Stimulated activated CD4-positive, alpha-beta T cell treated with anti-CD3 and anti-CD28 coated beads, Interleukin-15, amount 100 ng/mL, for 48 hours (primary cell): ENCODE data around the gene ZBTB34.

ENCODE experiments used
- DNase-seq, 2 donors: peaks; one replicate each; pipeline ENCODE4 v3.0.0-alpha.2; 2020; ENCODE audit warnings: low read depth in 2 of 2

ZBTB34 gene

DNA sequence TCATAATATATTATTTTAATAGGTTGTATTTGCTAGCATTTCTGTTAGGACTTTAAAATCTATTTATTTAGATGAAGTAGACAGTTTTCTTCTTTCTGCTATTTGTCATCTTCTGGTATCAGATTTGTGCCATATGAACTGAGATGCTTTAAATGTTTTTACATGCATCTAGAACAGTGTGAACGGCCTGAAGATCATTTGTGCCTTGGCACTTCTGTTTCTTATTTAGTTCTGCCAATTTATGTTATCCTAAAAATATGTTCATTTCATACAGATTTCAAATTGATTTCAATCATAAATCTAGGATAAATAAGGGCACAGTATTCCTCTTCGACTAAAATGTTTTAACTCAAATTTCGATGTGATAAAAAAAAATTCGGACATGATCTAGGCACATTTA lies 16.1 kb downstream of the ZBTB34 start:
- DNase-seq, result no peak

DNA sequence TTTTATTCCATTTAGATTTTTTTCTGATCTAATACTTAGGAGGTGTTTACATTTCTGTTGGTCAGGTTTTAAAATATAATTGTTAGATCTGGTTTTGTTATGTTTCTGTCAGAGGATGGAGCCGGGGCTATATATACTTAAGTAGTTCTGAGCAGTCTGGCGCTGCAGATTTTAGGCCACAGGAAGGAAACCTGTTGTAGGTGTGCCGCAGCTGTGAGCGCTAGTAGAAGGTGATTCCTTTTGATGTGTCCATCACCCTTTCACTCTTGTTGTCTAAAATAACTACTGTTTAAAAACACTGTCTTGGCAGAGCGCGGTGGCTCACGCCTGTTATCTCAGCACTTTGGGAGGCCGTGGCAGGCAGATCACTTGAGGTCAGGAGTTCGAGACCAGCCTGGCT lies 17.0 kb downstream of the ZBTB34 start:
- no peak for DNase-seq

DNA sequence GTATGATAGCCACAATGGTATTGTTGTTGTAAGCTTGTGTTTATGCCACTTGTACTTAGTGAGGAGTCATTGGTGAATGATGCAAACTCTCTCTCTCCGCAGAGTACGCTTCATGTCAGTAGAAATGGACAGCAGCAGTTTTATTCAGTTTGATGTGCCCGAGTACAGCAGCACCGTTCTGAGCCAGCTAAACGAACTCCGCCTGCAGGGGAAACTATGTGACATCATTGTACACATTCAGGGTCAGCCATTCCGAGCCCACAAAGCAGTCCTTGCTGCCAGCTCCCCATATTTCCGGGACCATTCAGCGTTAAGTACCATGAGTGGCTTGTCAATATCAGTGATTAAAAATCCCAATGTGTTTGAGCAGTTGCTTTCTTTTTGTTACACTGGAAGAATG lies 18.8 kb downstream of the ZBTB34 start:
- no peak for DNase-seq

DNA sequence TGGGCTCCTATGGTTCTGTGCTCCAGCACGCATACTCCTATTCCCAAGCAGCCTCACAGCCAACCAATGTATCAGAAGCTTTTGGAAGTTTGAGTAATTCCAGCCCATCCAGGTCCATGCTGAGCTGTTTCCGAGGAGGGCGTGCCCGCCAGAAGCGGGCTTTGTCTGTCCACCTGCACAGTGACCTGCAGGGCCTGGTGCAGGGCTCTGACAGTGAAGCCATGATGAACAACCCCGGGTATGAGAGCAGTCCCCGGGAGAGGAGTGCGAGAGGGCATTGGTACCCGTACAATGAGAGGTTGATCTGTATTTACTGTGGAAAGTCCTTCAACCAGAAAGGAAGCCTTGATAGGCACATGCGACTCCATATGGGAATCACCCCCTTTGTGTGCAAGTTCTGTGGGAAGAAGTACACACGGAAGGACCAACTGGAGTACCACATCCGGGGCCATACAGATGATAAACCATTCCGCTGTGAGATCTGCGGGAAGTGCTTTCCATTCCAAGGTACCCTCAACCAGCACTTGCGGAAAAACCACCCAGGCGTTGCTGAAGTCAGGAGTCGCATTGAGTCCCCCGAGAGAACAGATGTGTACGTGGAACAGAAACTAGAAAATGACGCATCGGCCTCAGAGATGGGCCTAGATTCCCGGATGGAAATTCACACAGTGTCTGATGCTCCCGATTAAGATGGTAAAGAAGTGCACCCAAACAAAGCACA lies 19.9 kb downstream of the ZBTB34 start:
- DNase-seq, result no peak

DNA sequence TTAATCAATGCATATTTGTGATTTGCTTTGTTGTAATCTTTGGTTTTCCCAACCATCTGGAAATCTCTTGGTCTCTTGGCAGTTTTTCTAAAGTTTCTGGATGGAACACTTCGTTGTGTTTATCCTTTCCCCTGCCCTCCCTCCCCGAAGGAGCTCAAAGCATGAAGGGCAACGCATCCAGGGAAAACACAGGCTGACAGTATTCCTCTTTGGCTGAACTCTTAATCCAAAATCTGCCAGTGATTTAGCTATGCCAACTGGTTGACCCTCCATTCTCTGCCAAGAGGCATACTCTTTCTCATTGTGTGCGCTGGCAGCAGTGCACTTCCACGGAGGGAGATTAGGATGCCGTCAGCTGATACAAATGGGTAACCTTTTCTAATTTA lies 20.5 kb downstream of the ZBTB34 start:
- DNase-seq, result no peak

DNA sequence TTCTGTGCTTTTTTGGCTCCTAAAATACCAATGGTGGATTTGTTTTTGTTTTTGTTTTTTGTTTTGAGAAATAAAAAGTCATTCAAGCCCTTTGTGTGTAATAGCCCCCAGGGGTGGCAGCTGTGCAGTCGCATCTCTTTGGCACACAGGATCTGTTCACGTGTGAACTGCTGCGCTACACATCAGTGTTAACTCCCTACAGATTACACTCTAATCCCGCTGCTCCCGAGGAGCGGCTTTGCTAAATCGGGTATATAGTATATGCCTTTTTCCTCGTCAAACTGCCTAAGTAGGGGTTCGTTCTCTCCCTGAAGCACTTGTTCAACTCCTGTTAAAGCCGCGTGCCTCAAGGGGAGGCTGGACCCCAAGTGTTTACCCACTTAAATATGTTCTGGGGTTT lies 22.3 kb downstream of the ZBTB34 start:
- DNase-seq, result no peak

DNA sequence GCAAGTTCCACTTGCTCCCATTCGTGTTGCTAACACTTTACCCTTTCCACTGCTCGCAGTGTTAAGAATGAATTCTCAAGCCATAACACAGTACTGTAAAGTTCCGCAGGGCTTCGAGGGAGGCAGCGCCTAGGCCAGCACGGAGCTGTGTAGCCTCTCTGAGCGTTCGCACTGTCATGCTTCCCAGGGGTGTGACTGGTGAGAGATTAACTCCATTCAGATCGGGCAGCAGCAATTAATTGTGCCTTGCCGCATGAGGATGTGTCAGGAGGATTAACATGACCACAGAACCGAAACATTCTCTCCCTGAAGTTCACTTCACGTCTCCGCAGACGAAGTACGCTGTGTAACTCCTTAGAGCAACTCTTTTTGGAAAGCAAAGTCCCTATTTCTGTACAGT lies 23.2 kb downstream of the ZBTB34 start:
- no peak for DNase-seq

DNA sequence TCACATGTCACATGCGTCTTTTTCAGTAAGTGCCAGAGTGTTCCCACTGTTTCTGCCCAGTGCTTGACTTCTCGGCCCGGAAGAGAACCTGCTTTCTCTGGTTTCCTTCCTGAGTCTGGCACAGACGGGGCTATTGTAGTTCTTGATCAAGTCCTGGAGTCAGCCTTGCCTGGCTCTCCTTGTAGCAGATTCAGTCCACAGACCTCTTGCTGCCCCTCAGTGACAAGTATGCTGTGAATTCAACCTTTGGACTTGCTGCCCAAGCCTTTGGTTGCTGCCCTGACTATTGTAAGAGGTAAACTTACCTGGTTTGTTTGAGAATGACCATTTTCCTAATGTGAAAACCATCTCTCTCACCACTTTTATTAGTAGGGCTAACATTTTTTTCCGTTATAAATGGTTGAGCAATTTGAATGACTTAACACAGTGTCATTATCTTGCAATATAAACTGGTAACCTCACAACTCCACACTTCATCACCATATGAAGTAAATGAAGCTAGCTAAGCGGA lies 24.7 kb downstream of the ZBTB34 start:
- no peak for DNase-seq

DNA sequence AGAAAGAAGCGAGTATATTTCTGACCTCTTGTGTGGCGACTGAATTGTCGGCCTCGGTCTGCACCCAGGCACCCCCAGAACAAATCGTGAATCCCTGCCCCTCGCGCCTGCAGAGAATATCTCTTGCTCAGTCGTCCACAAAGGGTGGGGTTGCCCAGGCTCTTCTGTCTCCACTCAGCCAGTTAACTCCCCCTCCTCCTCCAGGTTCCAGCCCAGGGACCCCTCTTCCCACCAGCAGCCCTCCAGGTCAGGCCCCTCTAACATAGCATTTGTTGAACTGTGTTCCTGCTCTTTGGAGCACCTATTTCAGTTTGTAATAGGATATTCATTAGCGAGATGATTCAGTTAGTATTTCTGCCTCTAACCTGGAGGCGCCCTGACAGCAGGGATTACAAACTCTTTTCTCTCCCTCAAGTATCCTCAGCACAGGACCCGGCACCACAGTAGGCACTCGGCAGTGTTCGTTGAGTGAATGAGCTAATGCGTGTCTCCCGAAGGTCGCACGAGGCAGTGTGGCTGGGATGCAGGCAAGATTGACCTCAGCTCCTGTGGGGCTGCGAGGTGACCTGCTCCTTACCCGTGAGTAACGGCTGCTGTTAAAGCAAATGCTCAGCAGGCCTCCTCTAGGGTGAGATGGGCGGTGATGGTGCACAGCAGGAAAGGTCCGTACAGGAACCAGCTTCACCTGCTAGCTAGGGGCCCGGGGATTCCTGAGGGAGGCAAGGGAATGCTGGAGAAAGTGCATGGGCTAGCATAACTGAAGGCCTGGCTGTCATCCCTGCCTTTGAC lies 25.8 kb downstream of the ZBTB34 start:
- DNase-seq, result no peak

DNA sequence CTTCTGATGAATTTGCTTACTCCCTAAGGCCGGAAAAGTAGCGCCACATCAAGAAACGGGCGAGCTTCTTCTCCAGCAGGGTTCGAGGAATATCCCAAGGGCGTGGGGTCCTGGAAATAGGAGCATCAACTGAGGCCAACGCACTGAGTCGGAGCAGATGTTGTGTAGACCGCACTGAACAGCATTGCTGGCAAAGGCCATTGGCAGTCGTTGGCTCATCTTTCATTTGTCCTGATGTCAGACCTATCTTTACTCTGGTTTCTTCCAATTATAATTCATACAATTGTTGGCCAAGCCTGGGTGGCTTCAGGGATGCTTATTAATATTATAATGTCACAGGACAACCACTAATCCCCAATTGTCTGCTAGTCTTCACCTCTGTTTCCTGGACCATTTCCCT lies 26.5 kb downstream of the ZBTB34 start:
- no peak for DNase-seq

DNA sequence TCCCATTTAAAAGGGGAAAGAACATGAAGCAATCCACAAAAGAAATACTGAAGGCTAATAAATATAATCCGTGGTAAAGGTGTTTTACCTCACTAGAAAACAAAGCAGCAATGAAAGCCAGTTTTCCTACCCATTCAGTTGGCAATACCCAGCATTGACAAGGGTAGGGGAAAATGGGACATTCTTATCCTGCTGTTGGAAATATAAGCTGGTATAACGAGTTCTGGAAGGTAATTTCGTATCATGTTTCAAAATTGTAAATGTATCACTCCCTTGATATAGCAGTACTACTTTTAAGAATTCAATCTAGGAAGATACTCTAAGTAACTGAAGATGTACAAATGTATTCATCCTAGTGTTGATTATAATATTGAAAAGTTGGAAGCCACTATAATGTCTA lies 31.2 kb downstream of the ZBTB34 start:
- DNase-seq, result no peak

DNA sequence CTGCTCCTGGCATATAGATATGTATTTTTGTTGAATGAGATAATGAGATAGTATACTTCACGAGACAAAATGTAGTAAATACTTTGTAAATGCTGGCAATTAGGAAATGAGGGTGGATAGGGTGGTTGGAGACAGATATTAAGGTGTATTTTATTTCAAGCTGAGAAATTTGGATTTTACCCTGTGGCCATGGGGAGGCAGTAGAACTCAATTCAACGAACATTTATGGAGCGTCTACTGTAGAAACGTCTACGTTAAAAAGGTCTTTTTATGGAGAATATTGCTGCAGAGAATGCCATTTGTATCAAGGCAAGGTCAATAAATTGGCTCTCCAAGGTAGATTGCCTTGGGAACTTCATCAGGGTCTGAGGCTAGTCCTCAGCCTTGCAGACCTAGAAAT lies 32.6 kb downstream of the ZBTB34 start:
- DNase-seq, result no peak

DNA sequence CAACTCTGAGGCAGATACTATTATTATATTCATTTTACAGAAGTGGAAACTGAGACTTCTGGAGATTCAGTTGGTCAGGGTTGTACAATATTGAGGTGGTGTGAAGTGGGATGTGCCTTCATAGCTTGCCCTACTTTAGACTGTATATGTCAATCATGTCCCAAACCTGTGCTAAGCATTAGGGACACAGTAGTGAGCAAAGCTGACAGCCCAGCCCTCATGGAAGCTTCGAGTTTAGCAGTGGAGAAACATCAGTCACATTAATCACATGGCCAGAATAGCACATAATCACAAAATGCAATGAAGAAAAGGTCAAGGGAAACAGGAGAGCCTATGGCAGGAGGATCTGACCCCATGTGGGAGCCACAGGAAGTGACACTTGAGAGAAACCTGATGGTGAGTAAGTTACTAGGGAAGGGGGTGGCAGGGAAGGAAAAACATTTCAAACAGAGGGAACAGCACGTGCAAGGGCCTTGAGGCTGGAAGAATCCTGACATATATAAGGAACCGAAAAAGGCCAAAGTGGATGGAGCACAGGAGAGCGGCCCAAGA lies 33.7 kb downstream of the ZBTB34 start:
- DNase-seq, result no peak

DNA sequence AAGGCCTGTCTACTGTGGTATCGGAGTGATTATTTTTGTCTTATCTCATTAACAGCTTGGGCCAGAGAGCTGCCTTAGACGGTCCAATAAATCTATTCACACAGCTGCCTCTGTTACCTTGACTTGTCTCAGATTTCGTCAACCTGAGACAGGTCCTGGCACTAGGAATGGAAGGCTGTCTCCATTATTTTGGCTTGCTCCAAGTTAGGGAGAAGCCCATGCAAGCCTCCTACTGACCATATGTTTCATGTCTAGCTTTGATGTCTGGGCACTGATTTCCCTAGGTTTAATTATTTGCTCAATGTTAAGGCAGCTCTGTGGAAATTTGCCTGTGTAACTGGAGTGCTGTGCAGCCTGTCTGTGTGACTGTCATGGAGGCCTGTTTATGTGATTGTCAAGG lies 41.8 kb downstream of the ZBTB34 start:
- no peak for DNase-seq

DNA sequence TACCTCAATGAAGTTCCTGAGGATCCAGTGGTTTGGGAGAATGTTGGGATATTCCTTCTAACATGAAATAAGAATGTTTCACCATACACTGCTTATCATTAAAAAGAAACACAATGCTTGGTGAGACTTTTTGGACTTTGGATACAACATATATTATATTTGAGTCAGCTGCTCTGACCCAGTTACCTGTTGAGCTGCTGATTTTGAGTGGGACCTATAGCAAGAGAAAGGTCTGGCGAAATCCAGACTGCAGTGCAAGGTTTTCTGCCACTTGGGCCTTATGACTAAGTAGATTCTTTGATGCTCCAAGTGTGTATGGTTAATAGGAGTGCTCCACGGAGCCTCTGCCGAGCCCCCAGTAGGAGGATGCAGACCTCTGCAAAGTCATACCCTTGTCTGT lies 44.1 kb downstream of the ZBTB34 start:
- no peak for DNase-seq

DNA sequence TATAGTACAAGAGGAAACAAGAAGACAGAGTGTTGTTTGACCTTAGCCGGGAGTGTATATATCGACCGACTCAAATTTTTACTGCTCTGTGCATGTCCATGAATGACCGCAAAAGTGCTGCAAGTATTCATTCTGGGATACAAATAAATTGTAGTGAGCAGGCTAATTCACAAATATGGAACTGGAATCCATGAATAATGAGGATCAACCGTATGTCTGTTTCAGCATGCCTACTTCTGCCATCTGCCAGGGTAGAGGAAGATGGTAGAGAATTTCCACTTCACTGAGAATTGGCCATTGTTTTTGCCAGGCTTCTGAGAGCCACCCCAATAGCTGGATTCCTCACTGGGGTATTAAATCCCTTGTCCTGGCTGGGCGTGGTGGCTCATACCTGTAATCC lies 45.7 kb downstream of the ZBTB34 start:
- no peak for DNase-seq

DNA sequence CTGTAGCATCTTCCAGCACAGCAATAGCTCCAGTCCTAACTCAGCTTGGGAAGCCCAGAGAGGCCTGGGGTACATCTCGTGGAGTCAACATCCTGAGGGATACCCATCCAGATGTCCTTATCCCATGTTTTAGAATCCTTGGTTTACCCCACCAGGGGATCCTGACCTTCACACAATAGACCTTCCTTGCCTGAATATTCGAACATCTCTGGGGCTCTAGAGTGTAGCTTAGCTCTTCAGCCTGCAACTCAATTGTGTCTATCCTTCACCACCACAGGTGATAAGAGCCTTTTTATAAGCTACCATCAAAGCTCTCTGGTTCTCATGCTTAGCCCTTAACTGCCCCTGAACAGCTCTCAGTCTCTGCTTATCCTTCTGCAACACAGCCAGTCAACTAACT lies 46.6 kb downstream of the ZBTB34 start:
- DNase-seq, result no peak

DNA sequence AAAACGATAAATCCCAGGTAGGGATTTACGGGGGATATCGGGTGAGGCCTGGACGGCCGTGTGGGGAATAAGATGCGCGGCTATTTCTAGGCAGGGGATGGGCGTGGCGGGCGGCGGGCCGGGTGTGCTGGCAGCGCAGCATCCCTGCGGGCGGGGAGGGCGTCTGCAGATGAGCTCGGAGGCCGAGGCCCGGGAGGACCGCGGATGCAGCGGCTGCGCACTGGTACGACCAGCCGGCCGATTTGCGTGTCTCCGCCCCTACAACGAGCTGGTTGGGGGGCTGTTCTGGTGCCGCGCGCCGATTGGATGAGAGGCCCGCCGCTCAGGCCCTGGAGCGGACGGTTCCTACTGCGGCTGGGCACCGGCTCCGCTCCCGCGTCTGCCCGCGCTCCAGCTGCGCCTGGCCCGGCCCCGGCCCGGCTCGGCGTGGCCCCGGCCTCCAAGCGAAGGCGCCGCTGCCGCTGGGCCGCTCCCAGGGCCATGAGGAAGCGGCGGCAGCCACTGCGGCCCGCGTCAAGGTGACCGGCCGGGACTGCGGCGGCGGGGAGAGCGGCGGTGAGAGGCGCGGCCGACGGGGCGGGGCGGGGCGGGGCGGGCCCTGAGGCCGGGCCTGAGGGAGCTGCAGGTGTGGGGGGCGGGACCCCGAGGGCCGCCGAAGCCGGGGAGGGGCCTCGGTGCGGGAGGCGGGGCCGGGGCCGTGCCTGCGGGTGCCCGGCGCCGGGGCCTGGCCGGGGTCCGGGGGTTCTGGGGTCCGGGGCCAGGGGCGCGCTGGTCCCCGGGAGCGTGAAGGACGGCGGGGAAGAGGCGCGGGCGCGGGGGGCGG lies 54.2 kb downstream of the ZBTB34 start, which contains the start of gene RALGPS1:
TSS of gene RALGPS1 (plus strand) at position 325 of the 823 bp plus-strand sequence. CDS start 47,508 bp downstream, outside the sequence.
- peak; percentile 76 to 89 for DNase-seq

DNA sequence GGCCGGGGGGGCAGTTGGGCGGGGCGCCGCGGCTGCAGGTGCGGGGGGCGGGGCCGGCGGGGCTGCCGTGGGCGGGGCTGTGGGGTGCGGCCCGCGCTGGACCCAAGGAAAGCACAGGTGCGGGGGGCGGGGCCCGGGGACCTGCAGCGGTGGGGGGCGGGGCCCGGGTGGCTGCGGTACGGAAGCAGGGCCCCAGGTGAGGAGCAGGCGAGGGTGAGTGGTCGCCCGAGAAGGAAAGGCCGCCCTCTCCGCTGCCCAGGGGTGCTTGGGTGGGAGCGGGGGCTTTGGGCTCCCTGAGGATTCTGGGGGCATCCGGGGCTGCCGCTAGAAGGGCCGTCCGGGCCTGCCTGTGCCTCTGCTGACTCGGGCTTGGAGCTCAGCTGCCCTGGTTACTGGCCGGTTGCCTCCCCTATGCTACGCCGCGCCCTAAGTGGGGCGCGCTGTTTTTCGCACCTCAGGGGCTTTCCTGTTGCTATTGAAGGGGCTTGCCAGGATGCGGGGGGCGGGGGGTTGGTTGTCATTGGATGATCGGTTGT lies 54.9 kb downstream of the ZBTB34 start:
- no peak for DNase-seq

DNA sequence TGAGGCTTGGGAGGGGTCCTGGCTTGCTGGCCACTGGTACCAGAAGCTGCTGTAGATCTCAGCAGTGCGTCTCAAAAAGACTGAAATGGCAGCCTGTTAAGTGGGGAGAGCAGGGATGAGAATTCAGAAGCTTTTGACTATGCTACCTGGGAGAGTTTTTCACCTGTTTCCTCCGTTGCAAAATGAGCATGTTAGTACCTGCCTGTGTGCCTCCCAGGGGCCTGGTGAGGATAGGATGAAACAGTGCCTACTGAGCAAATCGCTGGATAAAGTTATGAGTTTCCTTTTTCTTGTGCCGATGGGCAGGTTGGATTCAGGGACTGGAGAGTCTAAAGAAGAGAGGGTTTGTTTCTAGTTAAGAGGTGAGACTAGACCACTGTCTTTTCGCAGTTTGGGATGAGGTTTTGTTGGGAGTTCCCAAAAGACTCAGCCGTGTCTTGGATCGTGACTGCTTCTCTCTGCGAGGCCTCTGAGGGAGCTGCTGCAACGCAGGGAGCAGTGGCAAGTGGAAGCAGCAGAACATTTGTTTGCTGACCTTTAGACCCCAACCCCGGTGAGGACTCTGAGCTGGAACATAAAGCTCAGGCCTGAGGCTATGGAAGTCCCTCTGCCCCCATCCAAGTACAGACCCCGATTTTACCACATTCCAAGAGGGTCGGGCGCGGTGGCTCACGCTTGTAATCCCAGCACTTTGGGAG lies 55.6 kb downstream of the ZBTB34 start:
- no peak for DNase-seq

DNA sequence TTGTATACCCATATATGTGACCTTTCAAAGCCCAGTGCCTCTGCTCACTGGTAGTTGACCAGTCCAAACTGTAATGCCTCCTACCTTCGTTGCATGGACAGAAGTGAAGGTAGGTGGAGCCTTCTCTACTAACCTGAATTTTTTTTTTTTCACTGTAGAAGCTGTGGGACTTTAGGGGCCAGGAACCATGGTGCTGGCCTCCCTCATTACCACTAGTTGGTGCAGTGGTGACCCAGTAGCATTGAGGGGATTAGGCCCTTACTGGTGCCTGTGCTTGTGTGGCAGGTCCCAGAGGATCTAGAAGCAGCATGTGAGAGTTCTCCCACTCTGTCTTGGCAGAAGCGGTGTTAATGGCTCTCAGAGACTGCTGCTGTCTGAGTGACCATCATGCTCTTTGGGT lies 56.5 kb downstream of the ZBTB34 start:
- no peak for DNase-seq
